Measurements from ENCODE around the gene APC. TPM values are rescaled to one million over a fixed set of nuclear protein-coding genes. Genes with fewer than 3 reads are reported as not detected.
"Not testable (repeated sequence)": the region's sequence is repeated elsewhere in the genome, so short reads cannot be mapped to it uniquely, and the experiment has no call there.

Gene APC
- total RNA-seq, 1 donor, result 67.0 TPM

- no peak overlapping the region for H3K27ac ChIP-seq (ENCODE audit: low read depth, low read length)
- no peaks in the 10 kb centered on the region for H3K4me1 ChIP-seq (ENCODE audit: insufficient read depth, low read length)
- no peak overlapping the region for H3K4me3 ChIP-seq (ENCODE audit: insufficient read depth, low read length)
- no peaks in the 10 kb centered on the region for H4K20me1 ChIP-seq (ENCODE audit: insufficient read depth, low read length)
- H3K9me3 ChIP-seq (ENCODE audit: low read depth, low read length), result no peaks in the 10 kb centered on the region
- H3K36me3 ChIP-seq (ENCODE audit: insufficient read depth, low read length), result peaks cover 46% of the 10 kb centered on the region
- TF ChIP-seq, protein P1, sequence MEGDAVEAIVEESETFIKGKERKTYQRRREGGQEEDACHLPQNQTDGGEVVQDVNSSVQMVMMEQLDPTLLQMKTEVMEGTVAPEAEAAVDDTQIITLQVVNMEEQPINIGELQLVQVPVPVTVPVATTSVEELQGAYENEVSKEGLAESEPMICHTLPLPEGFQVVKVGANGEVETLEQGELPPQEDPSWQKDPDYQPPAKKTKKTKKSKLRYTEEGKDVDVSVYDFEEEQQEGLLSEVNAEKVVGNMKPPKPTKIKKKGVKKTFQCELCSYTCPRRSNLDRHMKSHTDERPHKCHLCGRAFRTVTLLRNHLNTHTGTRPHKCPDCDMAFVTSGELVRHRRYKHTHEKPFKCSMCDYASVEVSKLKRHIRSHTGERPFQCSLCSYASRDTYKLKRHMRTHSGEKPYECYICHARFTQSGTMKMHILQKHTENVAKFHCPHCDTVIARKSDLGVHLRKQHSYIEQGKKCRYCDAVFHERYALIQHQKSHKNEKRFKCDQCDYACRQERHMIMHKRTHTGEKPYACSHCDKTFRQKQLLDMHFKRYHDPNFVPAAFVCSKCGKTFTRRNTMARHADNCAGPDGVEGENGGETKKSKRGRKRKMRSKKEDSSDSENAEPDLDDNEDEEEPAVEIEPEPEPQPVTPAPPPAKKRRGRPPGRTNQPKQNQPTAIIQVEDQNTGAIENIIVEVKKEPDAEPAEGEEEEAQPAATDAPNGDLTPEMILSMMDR (IDR thresholded peaks at IDR 0.05; ENCODE audit: extremely low read depth, low read depth, low read length), result no peak
- H3K27me3 ChIP-seq (ENCODE audit: insufficient read depth, low read length), result no peaks in the 10 kb centered on the region
- no peak for DNase-seq (ENCODE audit: insufficient read length, low spot score, missing footprints)
- H3K79me2 ChIP-seq (ENCODE audit: insufficient read depth, low read length), result peaks cover 21% of the 10 kb centered on the region
- H2AFZ ChIP-seq (ENCODE audit: low read length), result no peak overlapping the region
- no peak overlapping the region for H3K4me2 ChIP-seq (ENCODE audit: insufficient read depth, low read length)
Observed at GRCh38 chr5:112885001-112885400, 147.3 kb downstream of the APC start.

- Histone ChIP-seq H2AFZ (ENCODE audit: low read length) (no peak overlapping the region), H3K79me2 (ENCODE audit: insufficient read depth, low read length) (peaks cover 25% of the 10 kb centered on the region), H3K27me3 (ENCODE audit: insufficient read depth, low read length) (no peaks in the 10 kb centered on the region), H3K4me3 (ENCODE audit: insufficient read depth, low read length) (no peak overlapping the region), H3K27ac (ENCODE audit: low read depth, low read length) (no peak overlapping the region), H3K4me1 (ENCODE audit: insufficient read depth, low read length) (no peaks in the 10 kb centered on the region), H3K9me3 (ENCODE audit: low read depth, low read length) (no peaks in the 10 kb centered on the region), H3K4me2 (ENCODE audit: insufficient read depth, low read length) (no peak overlapping the region), H3K36me3 (ENCODE audit: insufficient read depth, low read length) (peaks cover 39% of the 10 kb centered on the region), H4K20me1 (ENCODE audit: insufficient read depth, low read length) (no peaks in the 10 kb centered on the region)
- TF ChIP-seq, protein P1 (IDR thresholded peaks at IDR 0.05; ENCODE audit: extremely low read depth, low read depth, low read length), result no peak
- no peak for DNase-seq (ENCODE audit: insufficient read length, low spot score, missing footprints)
Observed at GRCh38 chr5:112886975-112887374, 149.3 kb downstream of the APC start.

- not testable (repeated sequence) for H3K4me2 ChIP-seq (ENCODE audit: insufficient read depth, low read length); DNase-seq (ENCODE audit: insufficient read length, low spot score, missing footprints)
Observed at GRCh38 chr5:112892066-112892465, 154.4 kb downstream of the APC start.

DNA sequence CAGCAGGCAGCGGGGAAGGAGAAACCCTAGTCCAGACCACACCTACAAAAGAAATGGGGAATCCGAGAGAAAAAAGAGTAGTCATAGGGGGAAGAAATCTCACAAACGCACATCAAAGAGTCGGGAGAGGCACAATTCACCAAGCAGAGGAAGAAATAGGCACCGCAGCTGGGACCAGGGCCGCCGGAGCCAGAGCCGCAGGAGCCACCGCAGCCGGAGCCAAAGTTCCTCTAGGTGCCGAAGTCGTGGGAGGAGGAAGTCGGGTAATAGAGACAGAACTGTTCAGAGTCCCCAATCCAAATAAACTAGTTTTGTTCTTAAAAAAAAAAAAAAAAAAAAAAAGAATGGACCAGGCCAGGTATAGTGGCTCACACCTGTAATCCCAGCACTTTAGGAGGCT is 155.1 kb downstream of the APC start:
- no peaks in the 10 kb centered on the region for H3K4me1 ChIP-seq (ENCODE audit: insufficient read depth, low read length)
- H3K9me3 ChIP-seq (ENCODE audit: low read depth, low read length), result no peaks in the 10 kb centered on the region
- DNase-seq (ENCODE audit: insufficient read length, low spot score, missing footprints), result no peak
- H3K4me3 ChIP-seq (ENCODE audit: insufficient read depth, low read length), result no peak overlapping the region
- H4K20me1 ChIP-seq (ENCODE audit: insufficient read depth, low read length), result peaks cover 12% of the 10 kb centered on the region
- H3K27ac ChIP-seq (ENCODE audit: low read depth, low read length), result no peak overlapping the region
- no peaks in the 10 kb centered on the region for H3K27me3 ChIP-seq (ENCODE audit: insufficient read depth, low read length)
- H2AFZ ChIP-seq (ENCODE audit: low read length), result no peak overlapping the region
- peaks cover 26% of the 10 kb centered on the region for H3K79me2 ChIP-seq (ENCODE audit: insufficient read depth, low read length)
- H3K4me2 ChIP-seq (ENCODE audit: insufficient read depth, low read length), result no peak overlapping the region
- H3K36me3 ChIP-seq (ENCODE audit: insufficient read depth, low read length), result peaks cover 29% of the 10 kb centered on the region
- TF ChIP-seq, protein P1 (IDR thresholded peaks at IDR 0.05; ENCODE audit: extremely low read depth, low read depth, low read length), result no peak

More at GRCh38 chr5:112892066-112892465, 154.4 kb downstream of the APC start:
- not testable (repeated sequence) for H2AFZ ChIP-seq (ENCODE audit: low read length); H3K27me3 ChIP-seq (ENCODE audit: insufficient read depth, low read length); H3K27ac ChIP-seq (ENCODE audit: low read depth, low read length); H3K9me3 ChIP-seq (ENCODE audit: low read depth, low read length); H3K4me1 ChIP-seq (ENCODE audit: insufficient read depth, low read length); H3K4me3 ChIP-seq (ENCODE audit: insufficient read depth, low read length)
- Histone ChIP-seq H3K36me3 (ENCODE audit: insufficient read depth, low read length) (peaks cover 30% of the 10 kb centered on the region), H4K20me1 (ENCODE audit: insufficient read depth, low read length) (peaks cover 12% of the 10 kb centered on the region), H3K79me2 (ENCODE audit: insufficient read depth, low read length) (peaks cover 25% of the 10 kb centered on the region)
